ENCODE results near the gene RUNDC1.
A peak's percentile ranks its signal among the peaks of the same experiment; 100 is the strongest.
"Not testable (repeated sequence)": the region's sequence is repeated elsewhere in the genome, so short reads cannot be mapped to it uniquely, and the experiment has no call there.

RUNDC1 gene

GRCh38 chr17:42969001-42969581 is 11.3 kb upstream of the RUNDC1 start:
- no peak overlapping the region for H3K9ac ChIP-seq (ENCODE audit: low read length)
- DNase-seq, result peak; percentile 53
- H2BK12ac ChIP-seq (ENCODE audit: low read length in 2 of 2), result no peak overlapping the region
- no peaks in the 10 kb centered on the region for H3K27me3 ChIP-seq (ENCODE audit: control insufficient read depth in 1 of 2, insufficient read depth in 1 of 2, low read length in 2 of 2)
- no peak overlapping the region for H3K4ac ChIP-seq (ENCODE audit: low read depth in 1 of 2, low read length in 2 of 2)
- no peak overlapping the region for H2AFZ ChIP-seq (ENCODE audit: low read depth, low read length)
- no peak overlapping the region for H3K4me2 ChIP-seq (ENCODE audit: low read length, poor library complexity, severe bottlenecking)
- peaks cover 6% of the 10 kb centered on the region for H3K4me1 ChIP-seq (ENCODE audit: control insufficient read depth, insufficient read depth, low read depth, low read length)
- no peaks in the 10 kb centered on the region for H3K79me1 ChIP-seq (replicated peaks; ENCODE audit: low read length, poor library complexity, severe bottlenecking)
- no peak overlapping the region for H3K23ac ChIP-seq (ENCODE audit: low read length in 2 of 2)
- H4K8ac ChIP-seq (ENCODE audit: low read length), result no peak overlapping the region
- no peak overlapping the region for H3K4me3 ChIP-seq (ENCODE audit: insufficient read depth in 1 of 2, low read depth in 1 of 2, low read length in 2 of 2)
- H2AK5ac ChIP-seq (ENCODE audit: low read length, severe bottlenecking), result no peak overlapping the region
- H2BK5ac ChIP-seq (ENCODE audit: low read depth, low read length, poor library complexity, severe bottlenecking), result no peak overlapping the region
- WGBS, result 86% methylated on average over 3 of the region's 5 CpGs
- H3K36me3 ChIP-seq (ENCODE audit: control insufficient read depth in 1 of 2, insufficient read depth in 2 of 2, low read depth in 1 of 2, low read length in 2 of 2), result no peaks in the 10 kb centered on the region
- no peak overlapping the region for H3K14ac ChIP-seq (ENCODE audit: low read length in 2 of 2)
- H2BK15ac ChIP-seq (ENCODE audit: low read depth, poor library complexity, severe bottlenecking), result no peak overlapping the region
- no peaks in the 10 kb centered on the region for H3K9me3 ChIP-seq (ENCODE audit: control insufficient read depth, low read length)
- H3K27ac ChIP-seq (ENCODE audit: low read length, poor library complexity, severe bottlenecking), result no peak overlapping the region
- no peak overlapping the region for H3K18ac ChIP-seq (ENCODE audit: low read depth in 1 of 2, low read length in 2 of 2)
- H2BK120ac ChIP-seq (ENCODE audit: low read depth, low read length), result no peak overlapping the region
- H4K91ac ChIP-seq (ENCODE audit: low read length), result no peak overlapping the region

- Histone ChIP-seq H2BK120ac (ENCODE audit: low read depth, low read length) (no peak overlapping the region), H3K36me3 (ENCODE audit: control insufficient read depth in 1 of 2, insufficient read depth in 2 of 2, low read depth in 1 of 2, low read length in 2 of 2) (no peaks in the 10 kb centered on the region), H3K27me3 (ENCODE audit: control insufficient read depth in 1 of 2, insufficient read depth in 1 of 2, low read length in 2 of 2) (no peaks in the 10 kb centered on the region), H3K14ac (ENCODE audit: low read length in 2 of 2) (no peak overlapping the region), H3K4me1 (ENCODE audit: control insufficient read depth, insufficient read depth, low read depth, low read length) (peaks cover 4% of the 10 kb centered on the region), H2BK12ac (ENCODE audit: low read length in 2 of 2) (no peak overlapping the region), H4K91ac (ENCODE audit: low read length) (no peak overlapping the region), H3K4me3 (ENCODE audit: insufficient read depth in 1 of 2, low read depth in 1 of 2, low read length in 2 of 2) (no peak overlapping the region), H3K9me3 (ENCODE audit: control insufficient read depth, low read length) (no peaks in the 10 kb centered on the region), H2BK15ac (ENCODE audit: low read depth, poor library complexity, severe bottlenecking) (no peak overlapping the region), H3K4me2 (ENCODE audit: low read length, poor library complexity, severe bottlenecking) (no peak overlapping the region), H2AFZ (ENCODE audit: low read depth, low read length) (no peak overlapping the region), H2AK5ac (ENCODE audit: low read length, severe bottlenecking) (no peak overlapping the region), H3K9ac (ENCODE audit: low read length) (no peak overlapping the region), H3K27ac (ENCODE audit: low read length, poor library complexity, severe bottlenecking) (no peak overlapping the region), H3K23ac (ENCODE audit: low read length in 2 of 2) (no peak overlapping the region), H2BK5ac (ENCODE audit: low read depth, low read length, poor library complexity, severe bottlenecking) (no peak overlapping the region), H4K8ac (ENCODE audit: low read length) (no peak overlapping the region), H3K79me1 (replicated peaks; ENCODE audit: low read length, poor library complexity, severe bottlenecking) (no peaks in the 10 kb centered on the region), H3K4ac (ENCODE audit: low read depth in 1 of 2, low read length in 2 of 2) (no peak overlapping the region), H3K18ac (ENCODE audit: low read depth in 1 of 2, low read length in 2 of 2) (no peak overlapping the region)
- 93% methylated on average over 4 of the region's 5 CpGs for WGBS
- DNase-seq, result no peak
These were observed 8.8 kb upstream of the RUNDC1 start for GRCh38 chr17:42971589-42971988.

DNA sequence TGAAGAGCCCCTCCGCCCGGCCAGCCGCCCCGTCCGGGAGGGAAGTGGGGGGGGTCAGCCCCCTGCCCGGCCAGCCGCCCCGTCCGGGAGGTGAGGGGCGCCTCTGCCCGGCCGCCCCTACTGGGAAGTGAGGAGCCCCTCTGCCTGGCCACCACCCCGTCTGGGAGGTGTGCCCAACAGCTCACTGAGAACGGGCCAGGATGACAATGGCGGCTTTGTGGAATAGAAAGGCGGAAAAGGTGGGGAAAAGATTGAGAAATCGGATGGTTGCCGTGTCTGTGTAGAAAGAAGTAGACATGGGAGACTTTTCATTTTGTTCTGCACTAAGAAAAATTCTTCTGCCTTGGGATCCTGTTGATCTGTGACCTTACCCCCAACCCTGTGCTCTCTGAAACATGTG is 7.0 kb upstream of the RUNDC1 start:
- H2AK5ac ChIP-seq (ENCODE audit: low read length, severe bottlenecking); H3K4me2 ChIP-seq (ENCODE audit: low read length, poor library complexity, severe bottlenecking); H3K4ac ChIP-seq (ENCODE audit: low read depth in 1 of 2, low read length in 2 of 2); H2BK12ac ChIP-seq (ENCODE audit: low read length in 2 of 2); H4K91ac ChIP-seq (ENCODE audit: low read length); DNase-seq; H3K27ac ChIP-seq (ENCODE audit: low read length, poor library complexity, severe bottlenecking); H3K4me1 ChIP-seq (ENCODE audit: control insufficient read depth, insufficient read depth, low read depth, low read length); H4K8ac ChIP-seq (ENCODE audit: low read length); H3K36me3 ChIP-seq (ENCODE audit: control insufficient read depth in 1 of 2, insufficient read depth in 2 of 2, low read depth in 1 of 2, low read length in 2 of 2); H3K14ac ChIP-seq (ENCODE audit: low read length in 2 of 2); H3K27me3 ChIP-seq (ENCODE audit: control insufficient read depth in 1 of 2, insufficient read depth in 1 of 2, low read length in 2 of 2); H3K4me3 ChIP-seq (ENCODE audit: insufficient read depth in 1 of 2, low read depth in 1 of 2, low read length in 2 of 2); H3K79me1 ChIP-seq (replicated peaks; ENCODE audit: low read length, poor library complexity, severe bottlenecking); H3K23ac ChIP-seq (ENCODE audit: low read length in 2 of 2); H3K18ac ChIP-seq (ENCODE audit: low read depth in 1 of 2, low read length in 2 of 2); H2BK120ac ChIP-seq (ENCODE audit: low read depth, low read length); H2AFZ ChIP-seq (ENCODE audit: low read depth, low read length); H3K9ac ChIP-seq (ENCODE audit: low read length); H3K9me3 ChIP-seq (ENCODE audit: control insufficient read depth, low read length); H2BK5ac ChIP-seq (ENCODE audit: low read depth, low read length, poor library complexity, severe bottlenecking); H2BK15ac ChIP-seq (ENCODE audit: low read depth, poor library complexity, severe bottlenecking): not testable (repeated sequence)
- no CpG with 5 or more reads among the region's 18 CpGs for WGBS

GRCh38 chr17:42975265-42975664 is 5.1 kb upstream of the RUNDC1 start:
- no peak for DNase-seq
- no peak overlapping the region for H3K23ac ChIP-seq (ENCODE audit: low read length in 2 of 2)
- no peak overlapping the region for H3K4me2 ChIP-seq (ENCODE audit: low read length, poor library complexity, severe bottlenecking)
- no peak overlapping the region for H2BK120ac ChIP-seq (ENCODE audit: low read depth, low read length)
- no peak overlapping the region for H3K4ac ChIP-seq (ENCODE audit: low read depth in 1 of 2, low read length in 2 of 2)
- H3K9ac ChIP-seq (ENCODE audit: low read length), result no peak overlapping the region
- no peak overlapping the region for H2AK5ac ChIP-seq (ENCODE audit: low read length, severe bottlenecking)
- H3K36me3 ChIP-seq (ENCODE audit: control insufficient read depth in 1 of 2, insufficient read depth in 2 of 2, low read depth in 1 of 2, low read length in 2 of 2), result no peaks in the 10 kb centered on the region
- H3K79me1 ChIP-seq (replicated peaks; ENCODE audit: low read length, poor library complexity, severe bottlenecking), result no peaks in the 10 kb centered on the region
- no peak overlapping the region for H2BK12ac ChIP-seq (ENCODE audit: low read length in 2 of 2)
- H3K14ac ChIP-seq (ENCODE audit: low read length in 2 of 2), result no peak overlapping the region
- no peaks in the 10 kb centered on the region for H3K27me3 ChIP-seq (ENCODE audit: control insufficient read depth in 1 of 2, insufficient read depth in 1 of 2, low read length in 2 of 2)
- H3K18ac ChIP-seq (ENCODE audit: low read depth in 1 of 2, low read length in 2 of 2), result no peak overlapping the region
- 89% methylated on average over 2 of the region's 2 CpGs for WGBS
- H4K91ac ChIP-seq (ENCODE audit: low read length), result no peak overlapping the region
- no peak overlapping the region for H4K8ac ChIP-seq (ENCODE audit: low read length)
- H3K4me1 ChIP-seq (ENCODE audit: control insufficient read depth, insufficient read depth, low read depth, low read length), result peaks cover 6% of the 10 kb centered on the region
- H2BK5ac ChIP-seq (ENCODE audit: low read depth, low read length, poor library complexity, severe bottlenecking), result no peak overlapping the region
- H3K4me3 ChIP-seq (ENCODE audit: insufficient read depth in 1 of 2, low read depth in 1 of 2, low read length in 2 of 2), result no peak overlapping the region
- no peaks in the 10 kb centered on the region for H3K9me3 ChIP-seq (ENCODE audit: control insufficient read depth, low read length)
- no peak overlapping the region for H2AFZ ChIP-seq (ENCODE audit: low read depth, low read length)
- no peak overlapping the region for H2BK15ac ChIP-seq (ENCODE audit: low read depth, poor library complexity, severe bottlenecking)
- H3K27ac ChIP-seq (ENCODE audit: low read length, poor library complexity, severe bottlenecking), result no peak overlapping the region

Data from mesenchymal stem cell (in vitro differentiated cells and primary cell).